Upper lobe of left lung (tissue), 4 donors: ENCODE results near the gene DOK4.

Experiments used
- CTCF ChIP-seq, 6 experiments: fragments of 450-650 bp in 4 of 6; fragments of 200-600 bp in 2 of 6; sonication (generic) in 2 of 6; IDR thresholded peaks; one replicate each; pipeline ENCODE4 v1.5.1; 2016 to 2019; ENCODE audit warnings: antibody characterized with exemption in 6 of 6
- POLR2AphosphoS5 ChIP-seq, 2 donors: sonication (generic); formaldehyde crosslinking; IDR thresholded peaks; one replicate each; pipeline ENCODE4 v1.5.1; 2017; ENCODE audit warnings: antibody characterized with exemption in 2 of 2

- TF ChIP-seq CTCF (IDR thresholded peaks at IDR 0.05) (no peak), POLR2AphosphoS5 (IDR thresholded peaks at IDR 0.05) (no peak)
Observed at GRCh38 chr16:57430955-57431354, 55.3 kb downstream of the DOK4 start.
